ENCODE results near the gene NEUROD4. TPM values are rescaled to one million over a fixed set of nuclear protein-coding genes. Genes with fewer than 3 reads are reported as not detected.

Gene NEUROD4
- total and polyA plus RNA-seq, 12 donors, result not detected

DNA sequence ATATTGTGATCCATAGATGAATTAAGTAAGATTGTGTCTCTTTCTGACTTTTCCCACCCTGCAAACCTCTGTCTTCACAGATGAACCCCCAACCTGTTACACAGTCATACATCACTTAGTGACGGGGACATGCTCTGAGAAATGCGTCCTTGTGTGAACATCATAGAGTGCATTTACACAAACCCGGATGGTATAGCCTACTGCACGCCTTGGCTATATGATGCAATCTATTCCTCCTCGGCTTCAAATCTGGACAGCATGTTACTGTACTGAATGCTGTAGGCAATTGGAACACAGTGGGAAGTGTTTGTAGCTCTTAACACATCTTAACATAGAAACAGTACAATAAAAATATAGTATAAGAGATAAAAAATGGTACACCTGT is 27.8 kb upstream of the NEUROD4 start:
- WGBS, 2 donors, result 78 to 86% methylated on average over 5 of the region's 5 CpGs
- Histone ChIP-seq H3K4me1 (peaks cover 0 to 26% (median 6%) of the 10 kb centered on the region in 9 donors), H3K27me3 (peaks cover 0 to 11% (median 1%) of the 10 kb centered on the region in 7 donors), H3K9me3 (no peaks in the 10 kb centered on the region), H3K27ac (peak overlapping the region in 1 of 10 donors; percentile 49), H3K4me3 (no peak overlapping the region), H3K36me3 (no peaks in the 10 kb centered on the region)
- DNase-seq (no peak), ATAC-seq (no peak)
- no peak for TF ChIP-seq CTCF (IDR thresholded peaks at IDR 0.05)
- intact Hi-C loops (cut with DNase I), result loop anchor here in 8 of 10 donors (2.0 to 10.0 kb wide), 8 partner anchors 80 to 630 kb away; no protein-coding TSS in a partner anchor

DNA sequence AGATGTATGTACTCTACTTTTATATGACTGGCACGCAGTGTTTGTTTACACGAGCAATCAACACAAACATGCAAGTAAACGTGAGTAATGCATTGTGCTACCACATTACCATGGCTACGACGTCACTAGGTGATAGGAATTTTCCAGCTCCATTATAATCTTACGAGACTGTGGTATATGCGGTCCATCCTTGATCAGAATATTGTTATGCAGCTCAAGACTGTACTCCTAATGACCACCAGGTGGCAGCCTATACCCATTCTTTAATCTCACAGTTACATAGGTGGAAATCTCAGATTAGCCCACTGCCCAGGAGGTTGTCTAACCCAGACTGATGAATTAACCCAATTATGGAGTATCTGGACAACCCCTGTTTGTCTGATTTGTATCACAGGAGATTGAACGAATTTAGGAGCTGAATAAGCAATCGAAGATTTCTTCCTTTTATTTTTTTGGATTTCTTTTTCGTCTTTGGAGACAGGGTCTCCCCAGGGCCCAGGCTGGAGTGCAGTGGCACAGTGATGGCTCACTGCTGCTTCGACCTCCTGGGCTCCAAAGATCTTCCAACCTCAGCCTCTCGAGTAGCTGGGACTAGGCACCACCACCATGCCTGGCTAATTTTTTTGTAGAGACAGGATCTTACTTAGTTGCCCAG is 26.5 kb upstream of the NEUROD4 start:
- intact Hi-C loops (cut with DNase I), result loop anchor here in 9 of 10 donors (1.0 to 10.0 kb wide), 10 partner anchors 79 to 629 kb away; no protein-coding TSS in a partner anchor
- H3K36me3 ChIP-seq, result no peaks in the 10 kb centered on the region
- H3K4me1 ChIP-seq, result peaks cover 0 to 23% (median 6%) of the 10 kb centered on the region in 9 donors
- peak; percentile 81 to 92 (median 87) for TF ChIP-seq CTCF (IDR thresholded peaks at IDR 0.05)
- H3K27ac ChIP-seq, result no peak overlapping the region
- 19 to 21% methylated on average over 12 of the region's 12 CpGs for WGBS, 2 donors
- ATAC-seq (peak in 6 of 8 donors; percentile 54 to 78 (median 60)), DNase-seq (peak in 1 of 2 donors; percentile 44)
- peaks cover 0 to 21% (median 6%) of the 10 kb centered on the region in 7 donors for H3K27me3 ChIP-seq
- no peak overlapping the region for H3K4me3 ChIP-seq
- no peaks in the 10 kb centered on the region for H3K9me3 ChIP-seq

DNA sequence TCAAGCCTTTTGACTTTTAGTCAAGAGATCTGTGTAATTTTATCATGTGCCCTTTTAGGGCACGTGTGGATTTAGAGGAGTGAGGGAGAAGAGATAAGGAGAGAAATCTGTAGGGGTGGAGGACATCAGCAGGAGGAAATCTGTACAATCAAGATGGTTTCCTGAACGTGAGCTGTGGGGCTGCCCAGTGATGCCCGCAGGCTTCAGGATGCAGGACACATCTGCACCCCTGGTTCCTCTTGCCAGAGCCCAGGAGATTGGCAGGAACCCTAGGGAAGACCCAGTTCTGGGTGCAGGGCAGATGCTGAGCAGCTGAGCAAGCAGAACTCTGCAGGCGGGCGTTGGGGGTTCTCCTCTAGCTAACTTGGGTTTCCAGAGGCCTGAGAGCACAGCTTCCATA is 23.6 kb upstream of the NEUROD4 start:
- no peak for DNase-seq
- 40 to 49% methylated on average over 5 of the region's 5 CpGs for WGBS, 2 donors
- no peak for ATAC-seq
- intact Hi-C loops (cut with DNase I), result loop anchor here in 3 of 10 donors (5.0 to 10.0 kb wide), 3 partner anchors 76 to 149 kb away; no protein-coding TSS in a partner anchor
- no peaks in the 10 kb centered on the region for H3K9me3 ChIP-seq
- no peaks in the 10 kb centered on the region for H3K36me3 ChIP-seq
- peaks cover 0 to 14% (median 0%) of the 10 kb centered on the region in 9 donors for H3K4me1 ChIP-seq
- peaks cover 0 to 28% (median 9%) of the 10 kb centered on the region in 7 donors for H3K27me3 ChIP-seq
- no peak overlapping the region for H3K4me3 ChIP-seq
- H3K27ac ChIP-seq, result no peak overlapping the region
- TF ChIP-seq CTCF (IDR thresholded peaks at IDR 0.05), result no peak

DNA sequence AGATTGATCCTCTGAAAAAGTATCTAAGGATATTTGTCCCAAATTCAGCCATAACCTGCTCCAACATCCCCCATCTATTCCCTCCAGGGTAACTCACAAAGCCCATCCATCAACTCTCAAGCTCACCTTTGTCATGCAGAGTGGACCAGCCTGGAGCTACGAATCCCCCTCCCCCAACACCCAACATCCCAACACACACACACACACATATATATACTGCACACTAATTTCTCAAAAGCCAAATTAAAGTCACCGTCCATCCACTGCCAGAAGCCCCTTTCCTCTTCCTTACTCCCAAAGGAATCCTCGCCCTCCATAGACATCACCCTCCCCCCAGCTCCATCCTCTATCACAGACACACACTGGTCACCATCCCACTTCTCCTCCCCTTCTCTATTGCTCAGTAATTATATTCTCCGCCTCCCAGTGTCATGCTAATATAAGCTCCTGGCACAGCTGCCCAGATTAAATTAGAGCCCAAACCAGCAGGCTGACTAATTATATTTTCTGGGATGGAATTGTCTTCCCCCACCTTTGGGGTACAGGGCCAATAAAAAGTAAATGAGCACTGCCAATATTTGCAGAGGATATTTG is 21.7 kb upstream of the NEUROD4 start:
- peaks cover 0 to 2% (median 0%) of the 10 kb centered on the region in 9 donors for H3K4me1 ChIP-seq
- no peak overlapping the region for H3K4me3 ChIP-seq
- intact Hi-C loops (cut with DNase I), result loop anchor here in 3 of 10 donors (5.0 to 10.0 kb wide), 3 partner anchors 74 to 147 kb away; no protein-coding TSS in a partner anchor
- ATAC-seq (no peak), DNase-seq (no peak)
- no peak overlapping the region for H3K27ac ChIP-seq
- no peaks in the 10 kb centered on the region for H3K36me3 ChIP-seq
- no peaks in the 10 kb centered on the region for H3K9me3 ChIP-seq
- WGBS, 2 donors, result 67 to 68% methylated on average over 4 of the region's 4 CpGs
- no peak for TF ChIP-seq CTCF (IDR thresholded peaks at IDR 0.05)
- H3K27me3 ChIP-seq, result peaks cover 0 to 35% (median 9%) of the 10 kb centered on the region in 7 donors

Measured in heart right ventricle (tissue), 16 donors.